Peyer's patch (tissue), 4 donors: ENCODE results near the gene SLC39A11. TPM values are rescaled to one million over a fixed set of nuclear protein-coding genes. Genes with fewer than 3 reads are reported as not detected.
A peak's percentile ranks its signal among the peaks of the same experiment; 100 is the strongest.

Experiments used
- DNase-seq, 3 donors: peaks; one replicate each; pipeline ENCODE4 v3.0.0-alpha.2; 2017 to 2019
- H3K27ac ChIP-seq, 4 donors: fragments of 200-600 bp; sonication (generic); one replicate each; pipeline ENCODE4 v1.5.1; 2016 to 2019
- H3K27me3 ChIP-seq, 2 donors: fragments of 200-600 bp; sonication (generic); one replicate each; pipeline ENCODE4 v1.5.1; 2019
- H3K36me3 ChIP-seq, 3 donors: fragments of 200-600 bp; sonication (generic); one replicate each; pipeline ENCODE4 v1.5.1; 2016 to 2019
- H3K4me1 ChIP-seq, 4 donors: fragments of 200-600 bp; sonication (generic); one replicate each; pipeline ENCODE4 v1.5.1; 2016 to 2019
- H3K4me3 ChIP-seq, 4 donors: fragments of 200-600 bp; sonication (generic); 1 replicate in 3 of 4; 2 replicates in 1 of 4; pipeline ENCODE4 v1.5.1; 2016 to 2019; ENCODE audit warnings: mild to moderate bottlenecking in 1 of 4
- H3K9me3 ChIP-seq, 4 donors: fragments of 200-600 bp; sonication (generic); one replicate each; pipeline ENCODE4 v1.5.1; 2016 to 2019; ENCODE audit warnings: mild to moderate bottlenecking in 1 of 4
- POLR2A ChIP-seq, 2 donors: fragments of 450-650 bp; IDR thresholded peaks; one replicate each; pipeline ENCODE4 v1.5.1; 2017; ENCODE audit warnings: antibody characterized with exemption in 2 of 2, mild to moderate bottlenecking in 2 of 2, moderate library complexity in 2 of 2
- total RNA-seq, 4 donors: library from RNA; depleted of rRNA; stranded (reverse); fragments of >200 nt; gene quantifications; one replicate each; pipeline ENCODE4 v1.1.0, GENCODE V29; 2016
- TF ChIP-seq, protein P1 (sequence below), 6 experiments: fragments of 450-650 bp in 4 of 6; fragments of 200-600 bp in 2 of 6; sonication (generic) in 1 of 6; IDR thresholded peaks; one replicate each; pipeline ENCODE4 v1.5.1; 2017 to 2019; ENCODE audit warnings: antibody characterized with exemption in 6 of 6, mild to moderate bottlenecking in 3 of 6, moderate library complexity in 1 of 6

The SLC39A11 gene
- total RNA-seq, 4 donors from 2014 or later: 39.9 to 91.6 (median 45.7) TPM

DNA sequence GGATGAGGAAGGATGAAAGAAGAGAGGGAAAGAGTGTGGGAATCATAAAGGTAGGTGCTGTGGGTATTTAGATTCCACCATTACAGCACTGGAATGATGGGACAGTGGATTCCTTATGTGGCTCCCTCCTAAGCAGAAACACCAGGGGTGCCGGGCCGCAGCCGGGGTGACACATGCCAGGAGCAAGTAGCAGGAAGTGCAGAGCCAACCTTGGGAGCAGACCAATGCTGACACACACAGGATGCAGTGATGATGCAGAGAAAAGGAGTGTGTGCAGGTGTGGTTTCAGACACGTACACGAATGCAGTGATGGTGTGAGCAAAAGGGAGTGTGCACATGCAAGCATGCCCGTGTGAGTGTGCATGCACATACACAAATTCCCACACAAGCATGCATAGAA lies 338.0 kb downstream of the SLC39A11 start:
- Histone ChIP-seq H3K36me3 (no peaks in the 10 kb centered on the region), H3K4me1 (peaks cover 0 to 4% (median 1%) of the 10 kb centered on the region in 4 donors), H3K9me3 (no peaks in the 10 kb centered on the region), H3K4me3 (no peak overlapping the region), H3K27ac (no peak overlapping the region), H3K27me3 (no peaks in the 10 kb centered on the region)
- TF ChIP-seq, protein P1, sequence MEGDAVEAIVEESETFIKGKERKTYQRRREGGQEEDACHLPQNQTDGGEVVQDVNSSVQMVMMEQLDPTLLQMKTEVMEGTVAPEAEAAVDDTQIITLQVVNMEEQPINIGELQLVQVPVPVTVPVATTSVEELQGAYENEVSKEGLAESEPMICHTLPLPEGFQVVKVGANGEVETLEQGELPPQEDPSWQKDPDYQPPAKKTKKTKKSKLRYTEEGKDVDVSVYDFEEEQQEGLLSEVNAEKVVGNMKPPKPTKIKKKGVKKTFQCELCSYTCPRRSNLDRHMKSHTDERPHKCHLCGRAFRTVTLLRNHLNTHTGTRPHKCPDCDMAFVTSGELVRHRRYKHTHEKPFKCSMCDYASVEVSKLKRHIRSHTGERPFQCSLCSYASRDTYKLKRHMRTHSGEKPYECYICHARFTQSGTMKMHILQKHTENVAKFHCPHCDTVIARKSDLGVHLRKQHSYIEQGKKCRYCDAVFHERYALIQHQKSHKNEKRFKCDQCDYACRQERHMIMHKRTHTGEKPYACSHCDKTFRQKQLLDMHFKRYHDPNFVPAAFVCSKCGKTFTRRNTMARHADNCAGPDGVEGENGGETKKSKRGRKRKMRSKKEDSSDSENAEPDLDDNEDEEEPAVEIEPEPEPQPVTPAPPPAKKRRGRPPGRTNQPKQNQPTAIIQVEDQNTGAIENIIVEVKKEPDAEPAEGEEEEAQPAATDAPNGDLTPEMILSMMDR (IDR thresholded peaks at IDR 0.05): no peak
- TF ChIP-seq POLR2A (IDR thresholded peaks at IDR 0.05): no peak
- DNase-seq: no peak

DNA sequence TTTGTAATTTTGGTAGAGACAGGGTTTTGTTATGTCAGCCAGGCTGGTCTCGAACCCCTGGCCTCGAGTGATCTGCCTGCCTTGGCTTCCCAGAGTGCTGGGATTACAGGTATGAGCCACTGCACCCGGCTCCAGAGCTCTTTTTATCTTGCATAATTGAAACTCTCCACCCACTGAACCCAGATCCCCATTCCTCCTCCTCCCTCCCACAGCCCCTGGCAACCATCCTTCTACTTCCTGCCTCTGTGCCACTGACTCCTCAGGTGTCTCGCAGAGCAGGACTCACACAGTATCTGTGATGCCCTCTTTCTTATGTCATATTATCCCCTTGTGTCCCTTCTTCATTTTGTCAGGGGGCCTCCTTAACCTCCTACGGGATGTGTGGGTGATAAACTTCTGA lies 340.7 kb downstream of the SLC39A11 start:
- Histone ChIP-seq H3K27me3 (no peaks in the 10 kb centered on the region), H3K36me3 (no peaks in the 10 kb centered on the region), H3K4me1 (peaks cover 0 to 12% (median 6%) of the 10 kb centered on the region in 4 donors), H3K4me3 (no peak overlapping the region), H3K27ac (no peak overlapping the region), H3K9me3 (no peaks in the 10 kb centered on the region)
- no peak for DNase-seq
- TF ChIP-seq POLR2A (IDR thresholded peaks at IDR 0.05): no peak
- TF ChIP-seq, protein P1 (IDR thresholded peaks at IDR 0.05): no peak

DNA sequence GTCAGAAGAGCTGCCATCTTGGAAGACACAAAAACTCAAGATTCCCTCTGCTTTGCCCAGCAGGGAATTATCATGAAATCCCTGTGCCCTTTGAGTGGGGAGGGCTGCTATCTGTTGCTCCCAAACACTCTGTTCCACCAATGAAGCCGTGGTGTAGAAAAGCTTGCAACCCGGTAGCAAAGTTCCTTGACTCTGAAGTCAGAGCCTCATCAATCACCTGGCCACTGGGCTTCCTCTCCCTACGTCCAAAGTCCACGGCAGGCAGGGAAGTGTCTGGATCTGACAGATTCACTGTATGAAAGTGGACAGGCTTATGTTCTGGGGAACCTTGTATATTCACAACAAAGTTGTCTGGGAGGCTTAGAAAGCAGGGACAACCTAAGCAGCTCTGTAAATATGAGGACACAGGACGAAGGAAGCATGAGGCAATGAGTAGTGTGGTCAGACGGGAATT lies 343.3 kb downstream of the SLC39A11 start:
- no peak overlapping the region for H3K4me3 ChIP-seq

DNA sequence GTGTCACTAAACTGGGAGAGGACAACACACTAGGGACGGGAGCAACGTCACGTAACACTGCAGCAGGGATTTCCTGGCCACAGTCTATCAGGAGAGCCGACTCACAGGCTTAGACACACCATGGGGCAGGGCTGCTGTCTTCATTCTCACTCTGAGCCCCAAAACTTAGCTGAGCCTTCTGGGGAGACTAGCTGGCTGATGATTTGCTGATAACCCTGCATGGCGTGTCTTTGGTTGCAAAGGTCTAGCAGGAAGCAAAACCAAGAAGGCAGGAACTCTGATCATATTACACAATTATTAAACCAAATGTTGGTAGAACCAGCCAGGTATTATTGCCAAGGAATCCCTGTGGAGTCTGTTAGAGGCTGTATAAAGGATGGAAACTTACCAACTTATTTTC lies 345.0 kb downstream of the SLC39A11 start:
- Histone ChIP-seq H3K27me3 (no peaks in the 10 kb centered on the region), H3K27ac (peak overlapping the region in 3 of 4 donors; percentile 60 to 93 (median 69)), H3K9me3 (no peaks in the 10 kb centered on the region), H3K36me3 (no peaks in the 10 kb centered on the region), H3K4me1 (peaks cover 0 to 12% (median 6%) of the 10 kb centered on the region in 4 donors), H3K4me3 (no peak overlapping the region)
- peak in 1 of 2 donors; percentile 28 for TF ChIP-seq POLR2A (IDR thresholded peaks at IDR 0.05)
- TF ChIP-seq, protein P1 (IDR thresholded peaks at IDR 0.05): no peak
- DNase-seq: peak in 2 of 3 donors; percentile 73 to 78

More for the DNA sequence above, 343.3 kb downstream of the SLC39A11 start:
- Histone ChIP-seq H3K9me3 (no peaks in the 10 kb centered on the region), H3K36me3 (no peaks in the 10 kb centered on the region), H3K27ac (peak overlapping the region in 3 of 4 donors; percentile 2 to 93 (median 69)), H3K27me3 (no peaks in the 10 kb centered on the region), H3K4me1 (peaks cover 0 to 12% (median 6%) of the 10 kb centered on the region in 4 donors)
- DNase-seq: peak in 2 of 3 donors; percentile 80 to 87
- TF ChIP-seq, protein P1 (IDR thresholded peaks at IDR 0.05): no peak
- no peak for TF ChIP-seq POLR2A (IDR thresholded peaks at IDR 0.05)

DNA sequence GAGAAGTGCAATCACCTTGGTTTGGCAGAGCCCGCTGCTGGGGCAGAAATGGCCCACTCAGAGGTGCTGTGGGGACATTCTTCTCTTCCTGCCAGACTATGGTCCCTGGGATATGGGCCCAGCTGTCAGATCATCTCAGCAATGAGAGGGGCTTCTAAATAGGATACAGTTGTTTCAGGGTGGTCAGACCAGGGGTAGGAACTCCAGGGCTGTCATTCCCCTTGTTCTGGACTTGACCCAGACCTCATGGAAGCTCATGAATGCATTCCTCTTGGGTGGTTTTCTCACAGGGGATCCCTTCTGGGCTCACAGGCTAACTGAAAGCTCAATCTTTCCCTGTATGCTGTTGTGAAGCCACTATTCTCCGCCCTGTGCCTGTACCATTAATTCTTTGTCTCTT lies 347.2 kb downstream of the SLC39A11 start:
- TF ChIP-seq, protein P1 (IDR thresholded peaks at IDR 0.05): no peak
- TF ChIP-seq POLR2A (IDR thresholded peaks at IDR 0.05): no peak
- Histone ChIP-seq H3K4me3 (no peak overlapping the region), H3K27ac (no peak overlapping the region), H3K36me3 (no peaks in the 10 kb centered on the region), H3K9me3 (no peaks in the 10 kb centered on the region), H3K27me3 (no peaks in the 10 kb centered on the region), H3K4me1 (peaks cover 0 to 12% (median 6%) of the 10 kb centered on the region in 4 donors)
- DNase-seq: no peak
